Neuron (in vitro differentiated cells): ENCODE results near the gene POLR2I.
"Not testable (repeated sequence)": the region's sequence is repeated elsewhere in the genome, so short reads cannot be mapped to it uniquely, and the experiment has no call there.

Experiments used
- H2AFZ ChIP-seq: one replicate; pipeline ENCODE4 v1.6.1; 2013; ENCODE audit warnings: low read depth, mild to moderate bottlenecking, inconsistent platforms, low read length, moderate library complexity
- H3K27me3 ChIP-seq: one replicate; pipeline ENCODE4 v1.6.1; 2013; ENCODE audit warnings: low read length; ENCODE audit not compliant: insufficient read depth
- H3K36me3 ChIP-seq: one replicate; pipeline ENCODE4 v1.6.1; 2013; ENCODE audit warnings: low read length; ENCODE audit not compliant: insufficient read depth
- H3K4me1 ChIP-seq: one replicate; pipeline ENCODE4 v1.6.1; 2013; ENCODE audit warnings: low read length; ENCODE audit not compliant: insufficient read depth
- H3K4me3 ChIP-seq: 2 replicates; pipeline ENCODE4 v1.5.1; 2013; ENCODE audit warnings: mild to moderate bottlenecking, low read length, moderate library complexity
- H3K9me3 ChIP-seq: one replicate; pipeline ENCODE4 v1.6.1; 2013; ENCODE audit warnings: low read length

POLR2I gene

DNA sequence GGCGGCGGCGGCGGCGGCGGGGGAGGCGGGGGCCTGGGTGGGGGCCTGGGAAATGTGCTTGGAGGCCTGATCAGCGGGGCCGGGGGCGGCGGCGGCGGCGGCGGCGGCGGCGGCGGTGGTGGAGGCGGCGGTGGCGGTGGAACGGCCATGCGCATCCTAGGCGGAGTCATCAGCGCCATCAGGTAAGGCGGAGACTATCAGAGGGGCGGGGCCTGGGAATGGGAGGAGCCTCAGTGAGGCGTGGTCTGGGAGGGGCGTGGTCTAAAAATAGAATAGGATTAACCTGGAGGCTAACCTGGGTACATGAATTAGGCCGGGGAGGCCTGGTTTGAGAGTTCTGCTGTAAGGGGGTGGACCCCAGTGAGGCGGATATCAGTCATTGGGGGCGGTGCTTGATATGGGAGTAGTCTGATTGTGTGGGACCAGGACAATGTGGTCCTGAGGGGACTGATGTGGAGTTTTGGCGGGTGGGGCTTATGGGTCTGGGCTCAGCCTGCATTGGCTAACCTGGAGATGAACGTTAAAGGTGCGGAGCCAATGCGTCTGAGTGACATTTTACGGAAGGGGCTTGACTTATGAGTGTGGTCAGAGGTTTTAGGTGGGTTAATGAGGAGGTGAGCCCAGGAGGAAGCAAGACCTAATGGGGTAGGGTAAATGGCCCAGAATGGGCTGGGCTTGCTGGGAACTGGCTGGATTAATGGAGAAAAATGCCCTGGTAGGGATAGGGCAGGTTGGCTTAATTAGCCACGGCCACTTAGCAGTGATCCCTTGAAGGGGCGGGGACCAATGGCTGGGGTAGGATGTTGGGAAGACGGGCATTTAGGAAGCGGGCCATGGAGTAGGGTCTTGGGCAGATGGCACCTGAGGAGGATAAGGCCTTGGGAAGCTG is 26.6 kb upstream of the POLR2I start:
- H3K4me1 ChIP-seq: peaks cover 4% of the 10 kb centered on the region
- H3K27me3 ChIP-seq: no peaks in the 10 kb centered on the region
- H3K36me3 ChIP-seq: peaks cover 32% of the 10 kb centered on the region
- H2AFZ ChIP-seq: no peak overlapping the region
- H3K4me3 ChIP-seq: peak overlapping the region; percentile 90
- no peaks in the 10 kb centered on the region for H3K9me3 ChIP-seq

GRCh38 chr19:36140304-36141038 is 25.8 kb upstream of the POLR2I start:
- Histone ChIP-seq H3K27me3 (no peaks in the 10 kb centered on the region), H3K4me1 (peaks cover 4% of the 10 kb centered on the region), H3K9me3 (no peaks in the 10 kb centered on the region), H3K4me3 (peak overlapping the region; percentile 90), H3K36me3 (peaks cover 24% of the 10 kb centered on the region), H2AFZ (peak overlapping the region; percentile 19)

GRCh38 chr19:36139473-36140303 is 25.0 kb upstream of the POLR2I start, which contains the start of gene CAPNS1:
Gene CAPNS1 (plus strand): TSS chr19:36140066. CDS start chr19:36141012, 946 bp downstream.
- H3K36me3 ChIP-seq: peaks cover 17% of the 10 kb centered on the region
- peak within 1 kb of the TSS; percentile 90 for H3K4me3 ChIP-seq
- H3K9me3 ChIP-seq: no peaks in the 10 kb centered on the region
- H3K4me1 ChIP-seq: peaks cover 4% of the 10 kb centered on the region
- no peaks in the 10 kb centered on the region for H3K27me3 ChIP-seq
- peak within 1 kb of the TSS; percentile 19 for H2AFZ ChIP-seq

GRCh38 chr19:36139120-36139472 is 24.4 kb upstream of the POLR2I start:
- peak overlapping the region; percentile 19 for H2AFZ ChIP-seq
- H3K36me3 ChIP-seq: peaks cover 11% of the 10 kb centered on the region
- H3K9me3 ChIP-seq: no peaks in the 10 kb centered on the region
- peak overlapping the region; percentile 90 for H3K4me3 ChIP-seq
- no peaks in the 10 kb centered on the region for H3K27me3 ChIP-seq
- peaks cover 4% of the 10 kb centered on the region for H3K4me1 ChIP-seq

DNA sequence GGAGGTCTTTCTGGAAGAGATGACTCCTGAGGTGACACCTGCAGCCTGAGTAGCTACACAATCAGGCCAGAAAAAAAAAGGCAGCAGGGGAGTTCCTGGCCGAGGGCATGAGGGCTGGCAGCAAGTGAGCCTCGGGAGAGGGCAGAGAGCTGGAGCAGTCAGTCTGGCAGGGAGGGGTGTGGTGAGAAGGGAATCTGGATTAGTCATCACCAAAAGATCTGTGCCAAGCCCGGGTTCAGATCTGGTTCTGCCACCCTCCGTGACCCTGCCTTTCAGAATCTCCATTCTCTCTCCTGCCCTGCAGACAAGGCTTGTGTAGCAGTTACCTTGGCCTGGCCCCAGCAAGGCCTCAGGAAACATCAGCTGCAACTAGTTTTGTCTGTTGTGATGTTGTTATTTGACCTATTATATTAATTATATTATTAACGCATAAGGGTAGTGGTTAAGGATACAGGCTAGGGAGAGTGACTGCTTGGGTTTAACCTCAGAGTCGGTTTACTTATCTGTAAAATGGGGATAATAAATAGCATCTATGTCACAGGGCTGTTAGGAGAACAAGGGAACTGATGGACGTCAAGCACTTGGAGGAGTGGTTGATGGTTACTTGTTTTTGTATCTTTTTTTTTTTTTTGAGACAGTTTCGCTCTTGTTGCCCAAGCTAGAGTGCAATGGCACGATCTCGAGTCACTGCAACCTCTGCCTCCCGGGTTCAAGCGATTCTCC is 22.4 kb upstream of the POLR2I start:
- Histone ChIP-seq H3K36me3 (no peaks in the 10 kb centered on the region), H3K4me3 (no peak overlapping the region), H3K27me3 (no peaks in the 10 kb centered on the region), H3K9me3 (no peaks in the 10 kb centered on the region), H3K4me1 (peaks cover 4% of the 10 kb centered on the region), H2AFZ (no peak overlapping the region)

- H3K4me3 ChIP-seq: not testable (repeated sequence)
These were observed 20.2 kb upstream of the POLR2I start for GRCh38 chr19:36134867-36135266.

DNA sequence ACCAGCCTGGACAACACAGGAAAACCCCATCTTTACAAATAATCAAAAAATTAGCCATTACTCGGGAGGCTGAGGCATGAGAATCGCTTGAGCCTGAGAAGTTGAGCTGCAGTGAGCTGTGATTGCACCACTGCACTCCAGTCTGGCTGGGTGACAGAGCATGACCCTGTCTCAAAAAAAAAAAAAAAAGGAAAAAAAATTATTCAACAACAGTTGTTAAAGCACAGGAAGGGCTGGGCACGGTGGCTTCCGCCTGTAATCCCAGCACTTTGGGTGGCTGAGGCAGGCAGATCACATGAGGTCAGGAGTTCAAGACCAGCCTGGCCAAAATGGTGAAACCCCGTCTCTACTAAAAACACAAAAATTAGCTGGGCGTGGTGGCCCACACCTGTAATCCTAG is 16.5 kb upstream of the POLR2I start:
- not testable (repeated sequence) for H3K9me3 ChIP-seq, H3K4me3 ChIP-seq, H3K27me3 ChIP-seq, H3K36me3 ChIP-seq, H3K4me1 ChIP-seq, H2AFZ ChIP-seq

More at GRCh38 chr19:36134867-36135266, 20.2 kb upstream of the POLR2I start:
- H3K36me3 ChIP-seq, H2AFZ ChIP-seq, H3K4me1 ChIP-seq, H3K27me3 ChIP-seq, H3K9me3 ChIP-seq: not testable (repeated sequence)

DNA sequence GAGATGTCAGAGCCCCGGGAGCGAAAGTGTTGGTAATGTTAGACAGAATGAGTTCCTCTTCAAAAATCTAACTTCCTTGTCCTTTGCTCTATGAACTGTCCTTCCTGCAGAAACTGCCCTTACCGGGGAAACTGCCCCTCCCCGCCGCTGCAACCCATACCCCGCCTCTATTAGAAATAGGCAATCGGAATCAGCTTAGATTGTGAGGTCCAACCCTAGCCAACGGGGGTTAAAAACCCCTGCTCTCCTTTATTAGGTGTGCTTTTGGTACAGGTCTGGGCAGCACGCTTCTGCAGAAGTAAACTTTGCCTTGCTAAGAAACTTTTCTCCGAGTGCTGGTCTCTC is 13.7 kb upstream of the POLR2I start:
- Histone ChIP-seq H3K36me3 (peaks cover 19% of the 10 kb centered on the region), H3K4me1 (peaks cover 6% of the 10 kb centered on the region), H3K4me3 (peak overlapping the region; percentile 63), H2AFZ (peak overlapping the region; percentile 90), H3K27me3 (no peaks in the 10 kb centered on the region), H3K9me3 (no peaks in the 10 kb centered on the region)

DNA sequence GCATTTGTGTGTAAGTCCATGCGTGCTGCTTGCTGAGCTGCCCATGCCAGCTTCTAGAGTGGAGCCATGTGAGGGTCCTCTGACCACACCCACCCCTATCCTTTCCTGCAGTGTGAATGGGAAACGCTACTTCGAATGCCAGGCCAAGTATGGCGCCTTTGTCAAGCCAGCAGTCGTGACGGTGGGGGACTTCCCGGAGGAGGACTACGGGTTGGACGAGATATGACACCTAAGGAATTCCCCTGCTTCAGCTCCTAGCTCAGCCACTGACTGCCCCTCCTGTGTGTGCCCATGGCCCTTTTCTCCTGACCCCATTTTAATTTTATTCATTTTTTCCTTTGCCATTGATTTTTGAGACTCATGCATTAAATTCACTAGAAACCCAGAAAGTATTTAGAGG is 10.9 kb upstream of the POLR2I start:
- no peak overlapping the region for H3K4me3 ChIP-seq
- H3K36me3 ChIP-seq: peaks cover 41% of the 10 kb centered on the region
- H2AFZ ChIP-seq: no peak overlapping the region
- H3K27me3 ChIP-seq: no peaks in the 10 kb centered on the region
- H3K9me3 ChIP-seq: no peaks in the 10 kb centered on the region
- peaks cover 6% of the 10 kb centered on the region for H3K4me1 ChIP-seq

GRCh38 chr19:36121486-36122124 is 6.9 kb upstream of the POLR2I start:
- peaks cover 72% of the 10 kb centered on the region for H3K36me3 ChIP-seq
- no peak overlapping the region for H3K4me3 ChIP-seq
- no peak overlapping the region for H2AFZ ChIP-seq
- H3K4me1 ChIP-seq: peaks cover under 1% of the 10 kb centered on the region
- no peaks in the 10 kb centered on the region for H3K27me3 ChIP-seq
- H3K9me3 ChIP-seq: no peaks in the 10 kb centered on the region

GRCh38 chr19:36120984-36121358 is 6.3 kb upstream of the POLR2I start:
- H3K9me3 ChIP-seq: no peaks in the 10 kb centered on the region
- H2AFZ ChIP-seq: no peak overlapping the region
- H3K4me3 ChIP-seq: no peak overlapping the region
- peaks cover 6% of the 10 kb centered on the region for H3K4me1 ChIP-seq
- peaks cover 76% of the 10 kb centered on the region for H3K36me3 ChIP-seq
- H3K27me3 ChIP-seq: no peaks in the 10 kb centered on the region
